Ectodermal cell (in vitro differentiated cells): ENCODE results near the gene PADI4.

ENCODE experiments used
- H3K27ac ChIP-seq: 2 replicates; pipeline ENCODE4 v1.7.0; 2013; ENCODE audit warnings: mild to moderate bottlenecking, low read depth, low read length; ENCODE audit not compliant: insufficient read depth, poor library complexity, severe bottlenecking
- H3K27me3 ChIP-seq: 2 replicates; pipeline ENCODE4 v1.7.0; 2013; ENCODE audit warnings: mild to moderate bottlenecking, low read length; ENCODE audit not compliant: insufficient read depth, control insufficient read depth, poor library complexity, severe bottlenecking
- H3K36me3 ChIP-seq: one replicate; pipeline ENCODE4 v1.7.0; 2013; ENCODE audit warnings: low read length; ENCODE audit not compliant: control insufficient read depth, insufficient read depth
- H3K4me1 ChIP-seq: one replicate; pipeline ENCODE4 v1.7.0; 2013; ENCODE audit warnings: low read length; ENCODE audit not compliant: control insufficient read depth, insufficient read depth
- H3K4me3 ChIP-seq: 2 replicates; pipeline ENCODE4 v1.7.0; 2013; ENCODE audit warnings: low read depth, low read length, control low read depth; ENCODE audit not compliant: insufficient read depth
- H3K9me3 ChIP-seq: 2 replicates; pipeline ENCODE4 v1.7.0; 2013; ENCODE audit warnings: mild to moderate bottlenecking, low read length, moderate library complexity; ENCODE audit not compliant: control insufficient read depth
- WGBS, 2 experiments: methylation state at CpG; one replicate each; pipeline ENCODE4 v1.1.7; 2013; ENCODE audit warnings: missing lambda C conversion rate in 2 of 2; 5-methylcytosine and 5-hydroxymethylcytosine counted together

The PADI4 gene

DNA sequence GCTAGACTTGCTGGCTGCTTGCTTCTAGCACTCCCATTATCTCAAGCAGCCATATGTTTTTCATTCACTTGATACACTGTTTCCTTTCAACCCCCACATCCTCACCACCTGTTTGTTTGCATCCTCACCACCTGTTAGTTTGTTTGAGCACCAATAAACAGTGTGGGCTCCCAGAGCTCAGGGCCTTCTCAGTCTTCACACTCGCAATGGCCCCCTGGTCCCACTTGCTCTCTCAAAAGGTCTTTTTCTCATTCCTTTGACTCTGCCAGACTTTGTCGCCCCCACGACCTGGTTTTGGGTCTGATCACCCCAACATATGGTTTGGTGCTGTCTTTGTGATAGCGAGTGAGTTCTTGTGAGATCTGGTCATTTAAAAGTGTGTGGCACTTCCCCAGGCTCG, 6.2 kb upstream of the PADI4 start:
- no peaks in the 10 kb centered on the region for H3K4me1 ChIP-seq
- 82 to 83% methylated on average over 5 of the region's 5 CpGs for WGBS, 2 experiments
- no peak overlapping the region for H3K27ac ChIP-seq
- H3K36me3 ChIP-seq: no peaks in the 10 kb centered on the region
- peaks cover 3% of the 10 kb centered on the region for H3K9me3 ChIP-seq
- no peak overlapping the region for H3K4me3 ChIP-seq
- no peaks in the 10 kb centered on the region for H3K27me3 ChIP-seq

DNA sequence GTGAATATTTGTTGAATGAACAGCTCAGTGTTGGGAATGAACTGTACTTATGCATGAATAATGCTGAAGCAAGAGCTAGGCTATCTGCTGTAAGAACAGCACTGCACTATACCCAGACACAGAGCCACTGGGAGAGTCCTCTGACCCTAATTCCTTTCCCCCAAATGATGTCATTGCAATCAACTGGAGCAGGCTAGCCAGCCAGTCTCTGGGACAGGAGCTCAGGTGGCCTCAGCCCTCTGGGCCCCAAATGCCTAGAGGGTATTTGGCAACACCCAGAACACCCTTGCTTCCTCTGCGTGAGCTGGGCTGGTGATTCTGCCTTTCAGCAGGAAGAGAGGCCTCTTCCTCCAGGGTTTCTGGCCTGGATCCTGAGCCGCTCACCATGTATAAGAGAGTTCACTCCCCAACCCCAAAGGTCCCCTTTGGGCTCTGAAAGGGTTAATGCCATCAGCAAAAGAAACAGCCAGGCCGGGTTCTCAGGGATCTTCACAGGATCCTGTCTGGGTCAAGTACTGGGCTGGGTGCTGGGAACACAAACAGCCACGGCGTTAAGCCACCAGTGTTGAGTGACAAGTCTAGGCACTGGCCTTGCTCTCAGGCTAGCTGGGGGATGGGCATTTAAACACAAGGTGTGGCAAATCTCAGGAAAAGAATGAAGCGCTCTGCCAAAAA, 3.7 kb upstream of the PADI4 start:
- H3K4me3 ChIP-seq: no peak overlapping the region
- no peaks in the 10 kb centered on the region for H3K36me3 ChIP-seq
- H3K4me1 ChIP-seq: no peaks in the 10 kb centered on the region
- WGBS, 2 experiments: 57% methylated on average over 6 of the region's 6 CpGs
- no peaks in the 10 kb centered on the region for H3K27me3 ChIP-seq
- H3K9me3 ChIP-seq: peaks cover 3% of the 10 kb centered on the region
- H3K27ac ChIP-seq: no peak overlapping the region

DNA sequence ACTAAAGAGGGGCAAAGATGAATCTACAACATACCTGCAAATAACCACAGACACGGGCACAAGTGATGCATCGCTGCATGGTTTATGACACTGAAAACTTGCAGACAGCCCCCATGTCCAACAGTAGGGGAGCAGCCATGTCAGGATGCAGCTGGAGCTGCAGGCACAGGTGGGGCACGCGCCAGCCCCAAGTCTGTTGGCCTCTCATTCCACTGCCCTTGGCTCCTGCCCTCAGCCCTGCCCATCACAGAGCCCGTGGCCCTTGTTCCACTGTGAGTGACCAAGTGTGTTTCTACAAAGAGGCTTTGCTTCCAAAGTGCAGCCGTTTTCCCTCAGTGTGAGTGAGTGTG, 3.2 kb upstream of the PADI4 start:
- no peak overlapping the region for H3K4me3 ChIP-seq
- no peaks in the 10 kb centered on the region for H3K36me3 ChIP-seq
- WGBS, 2 experiments: 81 to 85% methylated on average over 6 of the region's 6 CpGs
- no peak overlapping the region for H3K27ac ChIP-seq
- no peaks in the 10 kb centered on the region for H3K4me1 ChIP-seq
- H3K27me3 ChIP-seq: no peaks in the 10 kb centered on the region
- H3K9me3 ChIP-seq: peaks cover 3% of the 10 kb centered on the region

DNA sequence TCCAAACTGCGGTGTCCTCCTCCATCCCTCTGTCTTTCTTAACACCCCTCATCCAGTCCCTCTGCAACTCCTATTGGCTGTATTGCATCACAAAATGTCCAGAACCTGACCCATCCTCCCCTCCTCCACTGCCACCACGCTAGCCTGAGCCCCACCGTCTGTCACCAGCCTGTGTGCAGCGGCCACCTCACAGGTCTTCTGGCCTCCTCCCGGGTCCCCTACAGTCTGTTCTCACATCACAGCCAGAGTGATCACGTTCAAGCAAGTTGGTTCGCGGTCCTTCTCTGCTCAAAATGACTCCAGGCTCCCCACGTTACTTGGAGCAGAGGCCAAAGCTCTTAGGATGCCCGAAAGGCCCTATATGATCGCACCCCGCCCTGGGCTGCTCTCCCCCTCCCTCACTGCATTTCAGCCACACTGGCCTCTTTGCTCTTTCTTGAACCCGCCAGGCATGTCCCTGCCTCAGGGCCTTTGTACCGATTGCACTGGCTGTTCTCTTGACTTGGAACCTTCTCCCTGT, 2.4 kb upstream of the PADI4 start:
- Histone ChIP-seq H3K36me3 (no peaks in the 10 kb centered on the region), H3K4me3 (no peak overlapping the region), H3K27me3 (no peaks in the 10 kb centered on the region), H3K9me3 (peaks cover 3% of the 10 kb centered on the region), H3K4me1 (no peaks in the 10 kb centered on the region), H3K27ac (no peak overlapping the region)
- 82 to 85% methylated on average over 13 of the region's 14 CpGs for WGBS, 2 experiments

DNA sequence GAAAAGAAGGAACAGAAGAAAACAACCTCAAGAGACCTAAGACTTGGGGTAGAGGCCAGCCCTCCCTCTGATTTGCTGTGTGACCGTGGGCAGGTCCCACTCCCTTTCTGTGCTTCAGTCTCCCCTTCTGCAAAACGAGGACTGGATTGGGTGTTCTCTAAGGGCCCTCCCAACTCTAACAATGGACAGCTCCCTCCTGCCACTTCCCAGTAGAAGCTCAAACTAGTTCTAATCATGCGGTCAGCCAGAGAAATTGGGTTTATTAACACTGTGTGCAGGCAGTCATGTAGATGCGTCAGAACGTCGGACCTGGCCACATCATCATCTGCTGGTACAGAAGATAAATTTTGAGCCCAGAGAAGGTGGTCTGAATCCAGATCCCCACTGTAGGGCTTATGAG, 1.6 kb upstream of the PADI4 start:
- Histone ChIP-seq H3K36me3 (no peaks in the 10 kb centered on the region), H3K4me3 (no peak overlapping the region), H3K27me3 (no peaks in the 10 kb centered on the region), H3K4me1 (no peaks in the 10 kb centered on the region), H3K9me3 (peaks cover 3% of the 10 kb centered on the region), H3K27ac (no peak overlapping the region)
- WGBS, 2 experiments: 87% methylated on average over 6 of the region's 6 CpGs

DNA sequence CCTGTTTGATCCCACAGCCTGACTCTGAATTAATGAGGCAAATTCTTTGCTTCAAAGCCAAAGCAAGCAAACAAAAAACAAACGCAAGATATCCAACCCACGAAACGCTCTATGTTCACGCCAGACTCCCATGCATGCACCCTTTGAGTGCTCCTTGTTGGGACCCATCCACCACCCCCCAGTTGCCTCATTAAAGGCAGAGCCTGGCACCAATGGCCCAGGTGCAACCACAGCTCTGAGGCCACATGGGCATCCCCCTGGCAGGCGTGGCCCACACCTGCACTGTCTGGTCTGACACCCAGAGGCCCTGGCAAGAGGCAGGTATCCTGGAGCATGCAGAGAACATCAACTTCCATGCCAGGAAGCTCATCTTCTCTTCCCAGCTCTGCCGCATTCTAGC, 1.1 kb upstream of the PADI4 start:
- Histone ChIP-seq H3K36me3 (no peaks in the 10 kb centered on the region), H3K9me3 (peaks cover 3% of the 10 kb centered on the region), H3K27ac (no peak overlapping the region), H3K4me1 (no peaks in the 10 kb centered on the region), H3K4me3 (no peak overlapping the region), H3K27me3 (no peaks in the 10 kb centered on the region)
- WGBS, 2 experiments: 69 to 73% methylated on average over 6 of the region's 6 CpGs

DNA sequence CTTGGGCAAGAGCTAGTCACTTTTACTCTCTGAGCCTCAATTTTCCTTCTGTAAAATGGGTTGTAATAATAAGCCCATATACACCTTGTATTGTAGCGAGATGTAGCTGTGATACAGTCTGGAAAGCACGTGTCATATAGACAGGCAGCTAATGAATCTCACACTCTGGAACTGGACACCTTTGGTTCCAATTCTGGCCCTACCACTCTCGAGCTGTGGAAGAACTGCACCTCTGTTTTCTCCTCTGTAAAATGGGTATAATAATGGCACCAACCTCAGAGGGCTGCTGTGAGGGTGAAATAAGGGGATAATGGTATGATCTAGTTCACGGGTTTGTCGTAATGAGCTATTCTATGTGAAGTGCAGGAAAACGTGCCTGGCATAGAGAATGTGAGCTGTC, 668 bp upstream of the PADI4 start:
- WGBS, 2 experiments: 94% methylated on average over 6 of the region's 6 CpGs

DNA sequence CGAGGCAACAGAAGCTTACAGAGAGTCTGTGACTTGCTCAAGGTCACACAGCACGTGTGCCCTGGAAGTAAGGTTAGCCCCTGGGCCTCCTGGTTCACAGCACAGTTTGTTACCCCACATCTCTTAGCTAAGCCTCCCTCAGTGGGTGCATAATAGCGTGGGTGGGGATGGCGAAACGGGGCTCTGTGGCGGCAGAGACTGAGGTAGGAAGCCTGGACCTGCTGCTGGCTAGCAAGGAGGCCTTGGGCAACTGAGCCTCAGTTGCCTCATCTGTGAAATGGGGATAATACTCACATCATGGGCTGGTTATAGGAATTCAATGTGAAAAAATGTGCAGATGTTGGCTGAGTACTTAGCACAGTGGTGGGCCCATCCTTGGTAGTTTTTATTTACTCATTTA, 596 bp downstream of the PADI4 start:
- H3K9me3 ChIP-seq: no peaks in the 10 kb centered on the region
- H3K27me3 ChIP-seq: no peaks in the 10 kb centered on the region
- no peak overlapping the region for H3K27ac ChIP-seq
- WGBS, 2 experiments: 64 to 66% methylated on average over 6 of the region's 6 CpGs
- no peaks in the 10 kb centered on the region for H3K36me3 ChIP-seq
- no peak overlapping the region for H3K4me3 ChIP-seq
- H3K4me1 ChIP-seq: no peaks in the 10 kb centered on the region

More for the DNA sequence above, 668 bp upstream of the PADI4 start:
- Histone ChIP-seq H3K27ac (no peak overlapping the region), H3K9me3 (peaks cover 3% of the 10 kb centered on the region), H3K4me3 (no peak overlapping the region), H3K36me3 (no peaks in the 10 kb centered on the region), H3K27me3 (no peaks in the 10 kb centered on the region), H3K4me1 (no peaks in the 10 kb centered on the region)

DNA sequence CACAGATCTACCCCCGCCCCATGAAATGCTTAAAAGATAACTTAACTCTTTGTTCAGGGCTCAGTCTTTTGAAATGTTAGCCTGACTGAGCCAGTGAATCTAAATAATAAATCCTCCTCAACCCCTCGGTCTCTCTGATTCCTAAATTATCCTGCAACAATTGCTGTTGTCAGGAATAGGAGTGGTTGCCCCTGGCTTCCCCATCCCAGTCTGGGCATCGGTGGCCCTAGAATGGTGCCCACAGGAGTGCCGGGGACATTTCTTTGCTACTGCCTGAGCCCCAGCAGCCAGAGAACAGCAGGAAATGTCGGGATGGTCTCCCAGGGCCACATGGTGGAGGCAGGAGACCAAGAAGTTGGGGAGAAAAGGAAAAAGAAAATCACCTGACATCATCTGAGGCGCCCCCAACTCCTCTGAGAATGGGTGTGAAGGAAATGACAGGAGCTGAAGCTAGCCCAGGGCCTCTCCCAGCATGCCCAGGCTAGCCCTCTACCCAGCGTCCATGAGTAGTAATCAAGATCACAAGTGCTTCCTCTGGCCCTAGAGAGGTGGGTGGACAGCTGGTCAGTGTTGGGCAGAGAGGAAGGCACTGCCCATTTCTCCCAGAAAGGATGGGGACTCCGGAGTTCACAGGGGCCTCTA, 1.6 kb downstream of the PADI4 start:
- Histone ChIP-seq H3K9me3 (no peaks in the 10 kb centered on the region), H3K27me3 (no peaks in the 10 kb centered on the region), H3K27ac (no peak overlapping the region), H3K4me3 (no peak overlapping the region), H3K4me1 (no peaks in the 10 kb centered on the region), H3K36me3 (no peaks in the 10 kb centered on the region)
- WGBS, 2 experiments: 62 to 63% methylated on average over 8 of the region's 8 CpGs

DNA sequence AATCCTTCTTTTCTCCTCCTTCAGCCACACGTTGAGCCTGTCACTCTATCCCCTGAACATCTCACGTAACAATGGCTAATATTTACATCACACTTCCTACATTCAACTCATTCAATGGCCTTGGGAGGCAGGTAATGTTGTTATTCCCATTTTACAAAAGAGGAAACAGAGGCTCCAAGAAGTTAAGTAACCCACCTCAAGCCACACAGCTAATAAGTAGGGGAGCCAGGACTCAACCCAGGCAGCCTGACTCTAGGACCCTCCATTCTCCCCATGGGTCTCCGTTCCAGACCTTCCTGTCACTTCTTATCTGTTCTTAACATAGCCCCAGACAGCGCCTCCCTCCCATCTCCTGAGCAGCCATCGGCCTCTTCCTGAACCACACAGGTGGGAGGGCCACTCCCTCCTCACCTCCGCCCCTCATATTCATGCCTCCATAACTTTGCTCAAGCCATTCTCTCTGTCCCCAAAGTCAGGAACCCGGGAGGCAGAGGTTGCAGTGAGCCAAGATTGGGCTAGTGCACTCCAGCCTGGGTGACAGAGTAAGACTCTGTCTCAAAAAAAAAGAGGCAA, 2.2 kb downstream of the PADI4 start:
- H3K4me1 ChIP-seq: no peaks in the 10 kb centered on the region
- no peaks in the 10 kb centered on the region for H3K27me3 ChIP-seq
- no peak overlapping the region for H3K4me3 ChIP-seq
- no peaks in the 10 kb centered on the region for H3K9me3 ChIP-seq
- H3K36me3 ChIP-seq: no peaks in the 10 kb centered on the region
- 67 to 76% methylated on average over 7 of the region's 7 CpGs for WGBS, 2 experiments
- no peak overlapping the region for H3K27ac ChIP-seq
